Measurements from ENCODE around the gene ALKBH5.

ALKBH5 gene

DNA sequence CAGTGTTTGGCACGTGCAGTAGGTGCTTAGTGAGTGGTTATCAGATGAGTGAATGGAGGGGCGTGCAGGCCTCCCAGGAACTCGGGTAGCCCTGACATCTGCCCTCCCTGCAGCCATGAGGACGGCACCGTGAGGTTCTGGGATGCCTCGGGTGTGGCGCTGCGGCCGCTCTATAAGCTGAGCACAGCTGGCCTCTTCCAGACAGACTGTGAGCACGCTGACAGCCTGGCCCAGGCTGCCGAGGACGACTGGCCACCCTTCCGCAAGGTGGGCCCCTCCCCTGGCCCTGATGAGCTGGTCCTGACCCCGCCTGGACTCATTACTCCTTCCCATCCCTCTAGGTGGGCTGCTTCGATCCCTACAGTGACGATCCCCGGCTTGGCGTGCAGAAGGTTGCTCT lies 52.9 kb downstream of the ALKBH5 start:
- H2BK15ac ChIP-seq (ENCODE audit: low read depth, poor library complexity, severe bottlenecking): no peak overlapping the region
- no peak overlapping the region for H4K8ac ChIP-seq (ENCODE audit: low read length)
- H3K23ac ChIP-seq (ENCODE audit: low read length in 2 of 2): no peak overlapping the region
- H3K4ac ChIP-seq (ENCODE audit: low read depth in 1 of 2, low read length in 2 of 2): no peak overlapping the region
- H2AFZ ChIP-seq (ENCODE audit: low read depth, low read length): no peak overlapping the region
- no peak for DNase-seq
- no peak overlapping the region for H3K4me2 ChIP-seq (ENCODE audit: low read length, poor library complexity, severe bottlenecking)
- 93% methylated on average over 18 of the region's 18 CpGs for WGBS
- H3K4me3 ChIP-seq (ENCODE audit: insufficient read depth in 1 of 2, low read depth in 1 of 2, low read length in 2 of 2): no peak overlapping the region
- no peaks in the 10 kb centered on the region for H3K9me3 ChIP-seq (ENCODE audit: control insufficient read depth, low read length)
- H3K14ac ChIP-seq (ENCODE audit: low read length in 2 of 2): no peak overlapping the region
- no peak overlapping the region for H2BK120ac ChIP-seq (ENCODE audit: low read depth, low read length)
- H3K27me3 ChIP-seq (ENCODE audit: control insufficient read depth in 1 of 2, insufficient read depth in 1 of 2, low read length in 2 of 2): no peaks in the 10 kb centered on the region
- no peak overlapping the region for H2BK12ac ChIP-seq (ENCODE audit: low read length in 2 of 2)
- H3K36me3 ChIP-seq (ENCODE audit: control insufficient read depth in 1 of 2, insufficient read depth in 2 of 2, low read depth in 1 of 2, low read length in 2 of 2): peaks cover 88 to 91% of the 10 kb centered on the region in 2 experiments
- H2BK5ac ChIP-seq (ENCODE audit: low read depth, low read length, poor library complexity, severe bottlenecking): no peak overlapping the region
- H2AK5ac ChIP-seq (ENCODE audit: low read length, severe bottlenecking): no peak overlapping the region
- H3K27ac ChIP-seq (ENCODE audit: low read length, poor library complexity, severe bottlenecking): no peak overlapping the region
- H3K4me1 ChIP-seq (ENCODE audit: control insufficient read depth, insufficient read depth, low read depth, low read length): peaks cover 21% of the 10 kb centered on the region
- no peak overlapping the region for H3K9ac ChIP-seq (ENCODE audit: low read length)
- H4K91ac ChIP-seq (ENCODE audit: low read length): no peak overlapping the region
- no peak overlapping the region for H3K18ac ChIP-seq (ENCODE audit: low read depth in 1 of 2, low read length in 2 of 2)
- H3K79me1 ChIP-seq (replicated peaks; ENCODE audit: low read length, poor library complexity, severe bottlenecking): peaks cover 13% of the 10 kb centered on the region

DNA sequence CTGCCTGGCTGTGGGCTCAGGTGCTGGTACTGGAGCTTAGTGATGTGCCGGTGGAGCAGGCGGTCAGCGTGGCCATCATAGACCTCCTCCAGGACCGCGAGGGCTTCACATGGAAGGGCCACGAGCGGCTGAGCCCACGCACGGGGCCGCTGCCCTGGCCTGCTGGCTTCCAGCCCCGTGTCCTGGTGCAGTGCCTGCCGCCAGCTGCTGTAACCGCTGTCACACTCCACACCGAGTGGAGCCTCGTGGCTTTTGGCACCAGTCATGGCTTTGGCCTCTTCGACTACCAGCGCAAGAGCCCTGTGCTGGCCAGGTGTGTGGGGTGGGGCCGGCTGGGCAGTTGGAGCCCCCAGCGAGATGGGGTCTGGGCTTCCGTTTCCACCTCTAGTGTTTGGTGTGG lies 53.8 kb downstream of the ALKBH5 start:
- Histone ChIP-seq H3K4me2 (ENCODE audit: low read length, poor library complexity, severe bottlenecking) (no peak overlapping the region), H3K4me3 (ENCODE audit: insufficient read depth in 1 of 2, low read depth in 1 of 2, low read length in 2 of 2) (no peak overlapping the region), H3K14ac (ENCODE audit: low read length in 2 of 2) (no peak overlapping the region), H4K8ac (ENCODE audit: low read length) (no peak overlapping the region), H3K27me3 (ENCODE audit: control insufficient read depth in 1 of 2, insufficient read depth in 1 of 2, low read length in 2 of 2) (no peaks in the 10 kb centered on the region), H3K9ac (ENCODE audit: low read length) (no peak overlapping the region), H3K36me3 (ENCODE audit: control insufficient read depth in 1 of 2, insufficient read depth in 2 of 2, low read depth in 1 of 2, low read length in 2 of 2) (peaks cover 91 to 97% of the 10 kb centered on the region in 2 experiments), H2BK15ac (ENCODE audit: low read depth, poor library complexity, severe bottlenecking) (no peak overlapping the region), H3K4ac (ENCODE audit: low read depth in 1 of 2, low read length in 2 of 2) (no peak overlapping the region), H3K79me1 (replicated peaks; ENCODE audit: low read length, poor library complexity, severe bottlenecking) (peaks cover 13% of the 10 kb centered on the region), H2BK12ac (ENCODE audit: low read length in 2 of 2) (no peak overlapping the region), H3K18ac (ENCODE audit: low read depth in 1 of 2, low read length in 2 of 2) (no peak overlapping the region), H3K9me3 (ENCODE audit: control insufficient read depth, low read length) (no peaks in the 10 kb centered on the region), H3K4me1 (ENCODE audit: control insufficient read depth, insufficient read depth, low read depth, low read length) (peaks cover 21% of the 10 kb centered on the region), H2AK5ac (ENCODE audit: low read length, severe bottlenecking) (no peak overlapping the region), H2AFZ (ENCODE audit: low read depth, low read length) (no peak overlapping the region), H2BK120ac (ENCODE audit: low read depth, low read length) (no peak overlapping the region), H4K91ac (ENCODE audit: low read length) (no peak overlapping the region), H2BK5ac (ENCODE audit: low read depth, low read length, poor library complexity, severe bottlenecking) (no peak overlapping the region), H3K27ac (ENCODE audit: low read length, poor library complexity, severe bottlenecking) (no peak overlapping the region), H3K23ac (ENCODE audit: low read length in 2 of 2) (no peak overlapping the region)
- 97% methylated on average over 20 of the region's 20 CpGs for WGBS
- DNase-seq: no peak

DNA sequence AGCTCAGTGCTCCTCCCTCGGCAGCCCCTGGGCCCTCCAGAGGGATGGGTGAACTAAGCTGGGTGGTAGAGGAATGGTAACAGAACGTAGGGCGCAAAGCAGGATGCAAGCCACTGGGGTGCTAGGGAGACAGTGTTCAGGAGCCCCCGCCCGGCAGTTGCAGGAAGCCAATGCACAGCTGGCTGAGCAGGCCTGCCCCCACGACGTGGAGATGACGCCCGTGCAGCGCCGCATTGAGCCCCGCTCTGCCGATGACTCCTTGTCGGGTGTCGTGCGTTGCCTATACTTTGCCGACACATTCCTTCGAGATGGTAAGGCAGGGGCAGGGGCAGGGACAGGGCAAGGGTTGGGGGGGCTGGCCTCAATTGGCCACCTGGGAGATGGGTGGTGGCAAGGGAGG lies 54.7 kb downstream of the ALKBH5 start:
- Histone ChIP-seq H3K27ac (ENCODE audit: low read length, poor library complexity, severe bottlenecking) (no peak overlapping the region), H2BK12ac (ENCODE audit: low read length in 2 of 2) (no peak overlapping the region), H3K79me1 (replicated peaks; ENCODE audit: low read length, poor library complexity, severe bottlenecking) (peaks cover 8% of the 10 kb centered on the region), H3K27me3 (ENCODE audit: control insufficient read depth in 1 of 2, insufficient read depth in 1 of 2, low read length in 2 of 2) (no peaks in the 10 kb centered on the region), H3K36me3 (ENCODE audit: control insufficient read depth in 1 of 2, insufficient read depth in 2 of 2, low read depth in 1 of 2, low read length in 2 of 2) (peaks cover 89 to 95% of the 10 kb centered on the region in 2 experiments), H2AFZ (ENCODE audit: low read depth, low read length) (no peak overlapping the region), H2BK120ac (ENCODE audit: low read depth, low read length) (no peak overlapping the region), H2AK5ac (ENCODE audit: low read length, severe bottlenecking) (no peak overlapping the region), H3K4me2 (ENCODE audit: low read length, poor library complexity, severe bottlenecking) (no peak overlapping the region), H3K14ac (ENCODE audit: low read length in 2 of 2) (no peak overlapping the region), H4K8ac (ENCODE audit: low read length) (no peak overlapping the region), H2BK5ac (ENCODE audit: low read depth, low read length, poor library complexity, severe bottlenecking) (no peak overlapping the region), H3K4me1 (ENCODE audit: control insufficient read depth, insufficient read depth, low read depth, low read length) (peaks cover 21% of the 10 kb centered on the region), H4K91ac (ENCODE audit: low read length) (no peak overlapping the region), H2BK15ac (ENCODE audit: low read depth, poor library complexity, severe bottlenecking) (no peak overlapping the region), H3K4me3 (ENCODE audit: insufficient read depth in 1 of 2, low read depth in 1 of 2, low read length in 2 of 2) (no peak overlapping the region), H3K9me3 (ENCODE audit: control insufficient read depth, low read length) (no peaks in the 10 kb centered on the region), H3K4ac (ENCODE audit: low read depth in 1 of 2, low read length in 2 of 2) (no peak overlapping the region), H3K9ac (ENCODE audit: low read length) (no peak overlapping the region), H3K23ac (ENCODE audit: low read length in 2 of 2) (no peak overlapping the region), H3K18ac (ENCODE audit: low read depth in 1 of 2, low read length in 2 of 2) (no peak overlapping the region)
- 94% methylated on average over 18 of the region's 18 CpGs for WGBS
- no peak for DNase-seq

DNA sequence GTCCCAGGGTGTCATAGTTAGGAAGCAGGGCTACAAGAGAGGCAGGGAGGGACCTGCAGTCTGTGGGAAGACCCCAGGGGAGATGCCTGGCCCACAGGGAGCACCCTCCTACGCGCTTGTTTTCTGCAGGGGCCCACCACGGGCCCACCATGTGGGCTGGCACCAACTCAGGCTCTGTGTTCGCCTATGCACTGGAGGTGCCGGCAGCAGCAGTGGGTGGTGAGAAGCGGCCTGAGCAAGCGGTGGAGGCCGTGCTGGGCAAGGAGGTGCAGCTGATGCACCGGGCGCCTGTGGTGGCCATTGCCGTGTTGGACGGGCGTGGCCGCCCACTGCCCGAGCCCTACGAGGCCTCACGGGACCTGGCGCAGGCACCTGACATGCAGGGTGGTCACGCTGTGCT lies 56.8 kb downstream of the ALKBH5 start:
- no peak overlapping the region for H2BK5ac ChIP-seq (ENCODE audit: low read depth, low read length, poor library complexity, severe bottlenecking)
- H3K4ac ChIP-seq (ENCODE audit: low read depth in 1 of 2, low read length in 2 of 2): no peak overlapping the region
- H3K4me2 ChIP-seq (ENCODE audit: low read length, poor library complexity, severe bottlenecking): no peak overlapping the region
- no peak overlapping the region for H3K14ac ChIP-seq (ENCODE audit: low read length in 2 of 2)
- H2BK15ac ChIP-seq (ENCODE audit: low read depth, poor library complexity, severe bottlenecking): no peak overlapping the region
- H3K27ac ChIP-seq (ENCODE audit: low read length, poor library complexity, severe bottlenecking): no peak overlapping the region
- H3K4me1 ChIP-seq (ENCODE audit: control insufficient read depth, insufficient read depth, low read depth, low read length): peaks cover 13% of the 10 kb centered on the region
- H4K91ac ChIP-seq (ENCODE audit: low read length): no peak overlapping the region
- H3K23ac ChIP-seq (ENCODE audit: low read length in 2 of 2): no peak overlapping the region
- H3K27me3 ChIP-seq (ENCODE audit: control insufficient read depth in 1 of 2, insufficient read depth in 1 of 2, low read length in 2 of 2): no peaks in the 10 kb centered on the region
- H3K18ac ChIP-seq (ENCODE audit: low read depth in 1 of 2, low read length in 2 of 2): no peak overlapping the region
- H3K79me1 ChIP-seq (replicated peaks; ENCODE audit: low read length, poor library complexity, severe bottlenecking): peaks cover 11% of the 10 kb centered on the region
- no peak overlapping the region for H2AK5ac ChIP-seq (ENCODE audit: low read length, severe bottlenecking)
- H3K4me3 ChIP-seq (ENCODE audit: insufficient read depth in 1 of 2, low read depth in 1 of 2, low read length in 2 of 2): no peak overlapping the region
- over 99% methylated on average over 19 of the region's 19 CpGs for WGBS
- no peak overlapping the region for H2BK120ac ChIP-seq (ENCODE audit: low read depth, low read length)
- H3K9me3 ChIP-seq (ENCODE audit: control insufficient read depth, low read length): no peaks in the 10 kb centered on the region
- no peak overlapping the region for H2AFZ ChIP-seq (ENCODE audit: low read depth, low read length)
- no peak overlapping the region for H4K8ac ChIP-seq (ENCODE audit: low read length)
- H3K36me3 ChIP-seq (ENCODE audit: control insufficient read depth in 1 of 2, insufficient read depth in 2 of 2, low read depth in 1 of 2, low read length in 2 of 2): peaks cover 83 to 90% of the 10 kb centered on the region in 2 experiments
- H2BK12ac ChIP-seq (ENCODE audit: low read length in 2 of 2): no peak overlapping the region
- no peak overlapping the region for H3K9ac ChIP-seq (ENCODE audit: low read length)
- DNase-seq: no peak
